ENCODE measurements around the gene IFNA7.
A peak's percentile ranks its signal among the peaks of the same experiment; 100 is the strongest.
"Not testable (repeated sequence)": the region's sequence is repeated elsewhere in the genome, so short reads cannot be mapped to it uniquely, and the experiment has no call there.

The IFNA7 gene

GRCh38 chr9:21187487-21187886 lies 14.5 kb downstream of the IFNA7 start, which contains the start of gene IFNA4:
IFNA4 (minus strand) TSS chr9:21187587; CDS start chr9:21187531, 56 bp downstream.
- not testable (repeated sequence) for TF ChIP-seq CTCF (IDR thresholded peaks at IDR 0.05)

GRCh38 chr9:21182810-21183736 lies 18.9 kb downstream of the IFNA7 start:
- peak; percentile 53 for TF ChIP-seq CTCF (IDR thresholded peaks at IDR 0.05)

GRCh38 chr9:21174671-21175070 lies 27.3 kb downstream of the IFNA7 start:
- TF ChIP-seq CTCF (IDR thresholded peaks at IDR 0.05) = no peak

GRCh38 chr9:21172156-21172555 lies 29.8 kb downstream of the IFNA7 start:
- no peak for TF ChIP-seq CTCF (IDR thresholded peaks at IDR 0.05)

GRCh38 chr9:21171351-21171750 lies 30.7 kb downstream of the IFNA7 start:
- TF ChIP-seq CTCF (IDR thresholded peaks at IDR 0.05) = no peak

GRCh38 chr9:21166560-21166959 lies 35.4 kb downstream of the IFNA7 start, which contains the start of gene IFNA21:
IFNA21 (minus strand) TSS chr9:21166660; CDS start chr9:21166612, 48 bp downstream.
- TF ChIP-seq CTCF (IDR thresholded peaks at IDR 0.05) = not testable (repeated sequence)

GRCh38 chr9:21165516-21165915 lies 36.5 kb downstream of the IFNA7 start:
- TF ChIP-seq CTCF (IDR thresholded peaks at IDR 0.05) = no peak
